ENCODE measurements around the gene STAP2.

GRCh38 chr19:4370418-4371041 lies 31.9 kb upstream of the STAP2 start:
- TF ChIP-seq POLR2A (IDR thresholded peaks at IDR 0.05; ENCODE audit: low read depth, low read length) = no peak; the same call in 1 of the 2 replicates
- TF ChIP-seq POLR2AphosphoS5 (IDR thresholded peaks at IDR 0.05; ENCODE audit: low read depth, low read length) = no peak
- TF ChIP-seq TAF1 (IDR thresholded peaks at IDR 0.05; ENCODE audit: borderline replicate concordance, low read depth, low read length) = no peak

All from GM12892 (cell line).